IMR-90 (cell line): Measurements from ENCODE around the gene FAM124B. TPM values are rescaled to one million over a fixed set of nuclear protein-coding genes. Genes with fewer than 3 reads are reported as not detected.

ENCODE experiments used
- ATAC-seq: fragments of 200-7000 bp; cut with Tn5 transposase; 2 replicates; pipeline ENCODE4 v1.9.1; 2020; ENCODE audit warnings: low read depth, mild to moderate bottlenecking, moderate library complexity
- BruUV-seq: library from RNA; stranded (reverse); fragments of 400-500 nt; replicated peaks from 2 replicates; lab custom pipeline; 2021; lab: Mats Ljungman, UMichigan
- CTCF ChIA-PET: fragments of 300-600 bp; formaldehyde crosslinking; extraction: SDS; loops from one replicate; lab custom pipeline; 2021; ENCODE audit warnings: antibody characterized with exemption; lab: Yijun Ruan, JAX
- POLR2A ChIA-PET: fragments of 300-600 bp; sonication (Branson Sonifier 250); formaldehyde crosslinking; loops from one replicate; lab custom pipeline; 2022; ENCODE audit warnings: antibody characterized with exemption; ENCODE audit not compliant: unreplicated experiment; lab: Charles Lee
- DNase-seq: peaks from one replicate; pipeline ENCODE4 v3.0.0; 2013
- H2AFZ ChIP-seq: replicated peaks from 2 replicates; pipeline ENCODE3; 2013; ENCODE audit warnings: low read length, mild to moderate bottlenecking; ENCODE audit not compliant: poor library complexity
- H2AK5ac ChIP-seq: 2 replicates; pipeline ENCODE4 v1.6.1; 2013; ENCODE audit warnings: low read depth, low read length, inconsistent platforms
- H2AK9ac ChIP-seq: replicated peaks from 2 replicates; pipeline ENCODE3; 2013; ENCODE audit warnings: mild to moderate bottlenecking, low read depth, low read length, moderate library complexity; ENCODE audit not compliant: poor library complexity
- H2BK120ac ChIP-seq: 2 replicates; pipeline ENCODE4 v1.6.1; 2013; ENCODE audit warnings: low read depth, low read length, inconsistent platforms
- H2BK15ac ChIP-seq: 3 replicates; pipeline ENCODE4 v1.6.1; 2013; ENCODE audit warnings: low read depth, low read length, inconsistent platforms
- H2BK20ac ChIP-seq: 2 replicates; pipeline ENCODE4 v1.6.1; 2013; ENCODE audit warnings: low read depth, mild to moderate bottlenecking, inconsistent platforms, low read length, moderate library complexity
- H2BK5ac ChIP-seq: 2 replicates; pipeline ENCODE4 v1.6.1; 2013; ENCODE audit warnings: mild to moderate bottlenecking, low read depth, low read length, inconsistent platforms; ENCODE audit not compliant: poor library complexity, severe bottlenecking
- H3K14ac ChIP-seq: replicated peaks from 2 replicates; pipeline ENCODE4 v1.6.1; 2013; ENCODE audit warnings: low read depth, low read length, inconsistent platforms
- H3K18ac ChIP-seq: 2 replicates; pipeline ENCODE4 v1.6.1; 2013; ENCODE audit warnings: low read depth, low read length, control low read depth
- H3K23ac ChIP-seq: 2 replicates; pipeline ENCODE4 v1.6.1; 2013; ENCODE audit warnings: low read depth, low read length, inconsistent platforms
- H3K27ac ChIP-seq: 2 replicates; pipeline ENCODE4 v1.5.1; 2013; ENCODE audit warnings: mild to moderate bottlenecking, control low read depth, low read length; ENCODE audit not compliant: insufficient read depth
- H3K27me3 ChIP-seq: 2 replicates; pipeline ENCODE4 v1.6.1; 2013; ENCODE audit warnings: low read length; ENCODE audit not compliant: control insufficient read depth, insufficient read depth
- H3K36me3 ChIP-seq: 2 replicates; pipeline ENCODE4 v1.6.1; 2013; ENCODE audit warnings: low read length, mixed read lengths; ENCODE audit not compliant: control insufficient read depth, insufficient read depth
- H3K4ac ChIP-seq: 2 replicates; pipeline ENCODE4 v1.6.1; 2013; ENCODE audit warnings: low read depth, low read length, inconsistent platforms
- H3K4me1 ChIP-seq: 2 replicates; pipeline ENCODE4 v1.6.1; 2013; ENCODE audit warnings: low read length, mixed read lengths; ENCODE audit not compliant: control insufficient read depth, insufficient read depth
- H3K4me2 ChIP-seq: 2 replicates; pipeline ENCODE4 v1.6.1; 2013; ENCODE audit warnings: low read depth, mild to moderate bottlenecking, control low read depth, low read length, moderate library complexity
- H3K4me3 ChIP-seq: 2 replicates; pipeline ENCODE4 v1.5.1; 2013; ENCODE audit warnings: low read depth, mild to moderate bottlenecking, control low read depth, low read length, moderate library complexity; ENCODE audit not compliant: insufficient read depth
- H3K56ac ChIP-seq: 2 replicates; pipeline ENCODE4 v1.6.1; 2013; ENCODE audit warnings: low read length, inconsistent platforms; ENCODE audit not compliant: insufficient read depth; ENCODE audit errors: extremely low read depth
- H3K79me1 ChIP-seq, 2 experiments: 2 replicates each; pipeline ENCODE4 v1.6.1; 2013; ENCODE audit warnings: low read length in 2 of 2, inconsistent platforms in 1 of 2, low read depth in 1 of 2
- H3K9ac ChIP-seq: 2 replicates; pipeline ENCODE4 v1.6.1; 2013; ENCODE audit warnings: low read depth, low read length, control low read depth
- H3K9me1 ChIP-seq: 2 replicates; pipeline ENCODE4 v1.6.1; 2013; ENCODE audit warnings: low read length, inconsistent platforms; ENCODE audit not compliant: insufficient read depth
- H3K9me3 ChIP-seq: 2 replicates; pipeline ENCODE4 v1.6.1; 2013; ENCODE audit warnings: low read length; ENCODE audit not compliant: control insufficient read depth, insufficient read depth
- H4K20me1 ChIP-seq: 2 replicates; pipeline ENCODE4 v1.6.1; 2013; ENCODE audit warnings: low read length, inconsistent platforms; ENCODE audit not compliant: insufficient read depth
- H4K5ac ChIP-seq: 2 replicates; pipeline ENCODE4 v1.6.1; 2013; ENCODE audit warnings: mild to moderate bottlenecking, low read depth, low read length, control low read depth
- H4K8ac ChIP-seq, 2 experiments: 2 replicates each; pipeline ENCODE4 v1.6.1; 2013; ENCODE audit warnings: low read depth in 2 of 2, low read length in 2 of 2, control low read depth in 1 of 2, inconsistent platforms in 1 of 2
- H4K91ac ChIP-seq: 2 replicates; pipeline ENCODE4 v1.6.1; 2013; ENCODE audit warnings: low read depth, low read length, inconsistent platforms; ENCODE audit not compliant: insufficient read depth
- MXI1 ChIP-seq: IDR thresholded peaks from 2 replicates; pipeline ENCODE4 v1.6.1; 2012; ENCODE audit warnings: low read depth, mild to moderate bottlenecking, low read length, moderate library complexity, borderline replicate concordance
- WGBS, 2 experiments: methylation state at CpG; one replicate each; pipeline versions ENCODE4 v1.1.5 to v1.1.7; 2013; ENCODE audit warnings: missing lambda C conversion rate in 2 of 2; ENCODE audit not compliant: insufficient read length in 1 of 2; ENCODE audit errors: extremely low coverage in 2 of 2; 5-methylcytosine and 5-hydroxymethylcytosine counted together
- dilution Hi-C: fragments of 300-500 bp; cut with HindIII; formaldehyde crosslinking; loops from one replicate; pipeline ENCODE4 v1.14.3; 2018; ENCODE audit warnings: low sequenced_read_pairs; ENCODE audit not compliant: unreplicated experiment
- in situ Hi-C: fragments of 300-500 bp; cut with MboI; formaldehyde crosslinking; loops from 3 replicates; pipeline ENCODE4 v1.14.3; 2019; ENCODE audit warnings: low sequenced_read_pairs, inconsistent platforms, mixed read lengths
- intact Hi-C: fragments of 100-400 bp; cut with micrococcal nuclease; formaldehyde crosslinking; loops from 2 replicates; pipeline ENCODE4 v1.10.0; 2022
- polyA plus RNA-seq, 3 experiments: library from polyadenylated mRNA; depleted of rRNA; stranded (reverse); fragments of >200 nt; gene quantifications; 2 replicates each; pipeline ENCODE4 v1.2.3, GENCODE V29; 2012; ENCODE audit warnings: low replicate concordance in 1 of 3
- total RNA-seq: library from RNA; depleted of rRNA; stranded (reverse); fragments of >200 nt; gene quantifications from 2 replicates; pipeline ENCODE4 v1.2.3, GENCODE V29; 2012

The FAM124B gene
- total and polyA plus RNA-seq, 2 of the 4 experiments (the other 2 are of a cell fraction): not detected

- peaks cover 5% of the 10 kb centered on the region; the same call in 1 of the 2 replicates for H3K9me3 ChIP-seq
- BruUV-seq: no TSS peak
- H2BK120ac ChIP-seq: no peak overlapping the region
- dilution Hi-C loops (no loop called here), intact Hi-C loops (no loop called here), in situ Hi-C loops (no loop called here)
- no peaks in the 10 kb centered on the region for H3K79me1 ChIP-seq
- no peak for TF ChIP-seq MXI1
- POLR2A ChIA-PET: no interaction called here
- H3K9me1 ChIP-seq: no peaks in the 10 kb centered on the region
- H4K5ac ChIP-seq: no peak overlapping the region
- no peak overlapping the region for H2AK9ac ChIP-seq
- H3K23ac ChIP-seq: no peak overlapping the region
- no peaks in the 10 kb centered on the region for H3K36me3 ChIP-seq
- H3K4ac ChIP-seq: no peak overlapping the region
- H3K56ac ChIP-seq: no peak overlapping the region
- no peak overlapping the region for H3K18ac ChIP-seq
- no peaks in the 10 kb centered on the region for H4K20me1 ChIP-seq
- ATAC-seq: no peak
- H2AK5ac ChIP-seq: no peak overlapping the region
- H3K27ac ChIP-seq: no peak overlapping the region
- H2BK20ac ChIP-seq: no peak overlapping the region
- no peaks in the 10 kb centered on the region for H3K4me1 ChIP-seq
- no peak overlapping the region for H3K9ac ChIP-seq
- 94% methylated on average over 16 of the region's 22 CpGs; no CpG with 5 or more reads in 1 of the 2 experiments for WGBS, 2 experiments
- peaks cover 2% of the 10 kb centered on the region for H3K27me3 ChIP-seq
- DNase-seq: no peak
- no peak overlapping the region for H3K4me3 ChIP-seq
- H2BK5ac ChIP-seq: no peak overlapping the region
- H2BK15ac ChIP-seq: no peak overlapping the region
- H4K8ac ChIP-seq: no peak overlapping the region
- H3K4me2 ChIP-seq: no peak overlapping the region
- no peak overlapping the region for H3K14ac ChIP-seq
- CTCF ChIA-PET: interaction anchor here (1.1 kb wide), 1 partner anchor 249 kb away, joined by 3 read pairs; no protein-coding TSS in a partner anchor
- no peak overlapping the region for H2AFZ ChIP-seq
- H4K91ac ChIP-seq: no peak overlapping the region
These were observed 848 bp downstream of the FAM124B start for GRCh38 chr2:224400886-224401632.
